NCI-H2196 treated with DMSO at 0.1 percent for 48 hours (cell line): ENCODE measurements around the gene CUTA.
"Not testable (repeated sequence)": the region's sequence is repeated elsewhere in the genome, so short reads cannot be mapped to it uniquely, and the experiment has no call there.

Experiments
- DNase-seq: peaks from one replicate; lab custom pipeline; 2025; ENCODE audit not compliant: unreplicated experiment; lab: John Stamatoyannopoulos, UW

The CUTA gene

DNA sequence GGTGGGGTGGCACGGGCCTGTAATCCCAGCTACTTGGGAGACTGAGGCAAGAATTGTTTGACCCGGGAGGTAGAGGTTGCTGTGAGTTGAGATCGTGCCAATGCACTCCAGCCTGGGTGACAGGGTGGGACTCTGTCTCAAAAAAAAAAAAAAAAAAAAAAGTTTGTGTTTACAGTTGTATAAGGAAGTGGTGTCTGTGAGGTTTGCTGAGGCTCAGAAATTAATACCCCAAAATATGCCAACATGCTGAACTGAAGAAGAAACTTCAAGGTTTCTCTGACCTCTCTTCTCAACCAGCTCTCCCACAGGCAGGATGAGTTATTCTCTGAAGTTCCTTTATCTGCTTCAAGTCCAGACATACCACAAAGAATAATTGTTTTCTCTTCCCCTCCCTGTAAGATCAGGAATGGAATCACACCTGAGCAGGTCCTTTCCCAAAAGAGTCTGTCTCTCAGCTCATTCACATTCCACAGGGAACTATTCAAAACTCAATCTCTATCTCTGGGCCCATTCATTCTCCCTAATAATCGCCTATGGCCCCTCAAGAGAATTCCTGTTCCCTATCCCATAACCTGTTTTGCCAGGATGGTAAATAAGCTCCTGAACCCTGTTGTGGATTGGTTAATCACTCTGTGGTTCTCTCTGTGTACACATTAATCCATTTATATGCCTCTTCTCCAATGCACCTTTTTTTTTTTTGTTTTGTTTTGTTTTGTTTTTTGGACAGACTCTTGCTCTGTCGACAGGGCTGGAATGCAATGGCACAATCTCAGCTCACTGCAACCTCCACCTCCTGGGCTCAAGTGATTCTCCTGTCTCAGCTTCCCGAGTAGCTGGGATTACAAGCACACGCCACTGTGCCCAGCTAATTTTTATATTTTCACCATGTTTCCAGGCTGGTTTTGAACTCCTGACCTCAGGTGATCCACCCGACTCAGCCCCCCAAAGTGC is 43.7 kb downstream of the CUTA start:
- DNase-seq: no peak

DNA sequence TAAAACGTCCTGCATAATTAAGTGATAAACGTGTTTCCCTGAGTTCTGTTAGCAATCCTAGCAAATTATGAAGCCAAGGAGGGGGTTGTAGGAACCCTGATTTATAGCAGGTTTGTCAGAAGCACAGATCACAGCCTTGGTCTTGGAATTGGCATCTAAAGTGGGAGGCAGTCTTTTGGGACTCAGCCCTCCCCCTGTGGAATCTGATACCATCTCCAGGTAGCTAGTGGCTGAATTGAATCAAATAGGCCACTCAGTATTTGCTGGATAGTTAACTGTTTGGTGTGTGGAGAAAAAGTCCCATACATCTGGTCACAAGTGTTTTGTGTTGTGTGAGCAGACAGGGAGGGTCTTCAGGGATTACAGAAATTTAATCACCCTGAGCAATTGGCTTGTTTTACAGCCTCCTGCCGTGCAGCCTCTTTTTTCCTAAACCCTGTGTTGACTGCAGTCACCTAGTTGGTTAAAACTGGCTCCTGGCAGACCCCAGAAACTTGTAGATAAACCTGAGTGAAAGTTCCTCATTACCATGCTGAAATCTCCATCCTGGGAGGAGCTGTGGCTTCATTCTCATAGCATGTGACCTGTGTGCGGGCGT is 45.3 kb downstream of the CUTA start:
- no peak for DNase-seq

DNA sequence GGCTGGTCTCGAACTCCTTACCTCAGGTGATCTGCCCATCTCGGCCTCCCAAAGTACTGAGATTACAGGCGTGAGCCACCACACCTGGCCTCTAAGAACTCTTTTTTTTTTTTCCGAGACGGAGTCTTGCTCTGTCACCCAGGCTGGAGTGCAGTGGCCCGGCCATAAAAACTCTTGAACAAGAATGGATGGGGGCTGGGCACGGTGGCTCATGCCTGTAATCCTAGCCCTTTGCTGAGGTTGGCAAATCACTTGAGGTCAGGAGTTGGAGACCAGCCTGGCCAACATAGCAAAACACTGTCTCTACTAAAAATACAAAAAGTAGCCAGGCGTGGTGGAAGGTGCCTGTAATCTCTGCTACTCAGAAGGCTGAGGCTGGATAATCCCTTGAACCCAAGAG is 46.0 kb downstream of the CUTA start:
- not testable (repeated sequence) for DNase-seq

DNA sequence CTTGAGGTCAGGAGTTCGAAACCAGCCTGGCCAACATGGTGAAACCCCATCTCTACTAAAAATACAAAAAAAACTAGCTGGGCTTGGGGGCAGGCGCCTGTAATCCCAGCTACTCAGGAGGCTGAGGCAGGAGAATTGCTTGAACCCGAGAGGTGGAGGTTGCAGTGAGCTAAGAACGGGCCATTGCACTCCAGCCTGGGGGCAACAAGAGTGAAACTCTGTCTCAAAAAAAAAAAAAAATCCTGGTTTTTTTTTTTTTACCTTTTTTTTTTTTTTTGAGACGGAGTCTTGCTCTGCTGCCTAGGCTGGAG is 50.2 kb downstream of the CUTA start:
- DNase-seq: not testable (repeated sequence)

DNA sequence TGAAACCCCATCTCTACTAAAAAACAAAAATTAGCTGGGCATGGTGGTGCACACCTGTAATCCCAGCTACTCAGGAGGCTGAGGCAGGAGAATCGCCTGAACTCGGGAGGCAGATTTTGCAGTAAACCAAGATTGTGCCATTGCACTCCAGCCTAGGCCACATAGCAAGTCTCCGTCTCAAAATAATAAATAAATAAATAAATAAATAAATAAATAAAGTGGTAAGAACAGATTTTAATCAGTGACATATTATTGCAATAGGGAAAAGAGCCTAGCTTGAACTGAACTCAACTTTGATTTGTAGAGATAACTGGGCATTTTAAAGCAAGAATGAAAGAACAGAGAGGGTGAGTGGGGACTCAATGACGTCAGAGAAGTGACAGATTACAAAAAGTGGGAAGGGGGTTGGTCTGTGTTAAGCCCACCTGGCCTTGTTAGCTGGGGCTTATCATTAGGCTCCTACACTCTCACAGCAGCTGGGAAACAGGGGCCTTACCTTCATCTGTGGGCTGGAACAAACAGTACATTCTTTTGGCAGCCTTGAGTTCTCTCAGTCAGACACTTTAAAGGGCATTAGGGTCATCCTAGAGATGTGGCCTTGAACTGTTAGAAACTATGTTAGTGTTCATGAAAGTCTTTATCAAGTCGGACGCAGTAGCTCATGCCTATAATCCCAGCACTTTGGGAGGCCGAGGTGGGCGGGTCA is 50.7 kb downstream of the CUTA start:
- no peak for DNase-seq
